Glutamatergic neuron (in vitro differentiated cells): ENCODE results near the gene RHBDF2. TPM values are rescaled to one million over a fixed set of nuclear protein-coding genes. Genes with fewer than 3 reads are reported as not detected.

ENCODE experiments used
- DNase-seq: peaks from one replicate; pipeline ENCODE4 v3.0.0; 2022
- H3K27ac Mint-ChIP-seq: one replicate; pipeline ENCODE4 v1.8.0; 2020; ENCODE audit warnings: mild to moderate bottlenecking, mixed read lengths, inconsistent platforms; ENCODE audit not compliant: unreplicated experiment
- H3K27me3 Mint-ChIP-seq: one replicate; pipeline ENCODE4 v1.8.0; 2020; ENCODE audit warnings: mild to moderate bottlenecking, moderate library complexity, mixed read lengths, inconsistent platforms; ENCODE audit not compliant: unreplicated experiment
- H3K36me3 Mint-ChIP-seq: one replicate; pipeline ENCODE4 v1.8.0; 2020; ENCODE audit warnings: mild to moderate bottlenecking, mixed read lengths, inconsistent platforms; ENCODE audit not compliant: unreplicated experiment
- H3K4me1 Mint-ChIP-seq: one replicate; pipeline ENCODE4 v1.8.0; 2020; ENCODE audit warnings: mild to moderate bottlenecking, low read depth, mixed read lengths, inconsistent platforms; ENCODE audit not compliant: unreplicated experiment
- H3K4me3 Mint-ChIP-seq: one replicate; pipeline ENCODE4 v1.8.0; 2020; ENCODE audit warnings: mild to moderate bottlenecking, mixed read lengths, inconsistent platforms; ENCODE audit not compliant: unreplicated experiment
- H3K9me3 Mint-ChIP-seq: one replicate; pipeline ENCODE4 v1.8.0; 2020; ENCODE audit warnings: mild to moderate bottlenecking, moderate library complexity, mixed read lengths, inconsistent platforms; ENCODE audit not compliant: unreplicated experiment
- total RNA-seq: library from RNA; stranded (reverse); fragmentation: NEBNext Ultra II Directional; extraction: Animal tissue kit (Norgen Biotek cat#: 25700); gene quantifications from one replicate; pipeline ENCODE4 v1.2.1, GENCODE V29; 2021; ENCODE audit not compliant: unreplicated experiment
- TF ChIP-seq, protein P1 (sequence below): fragments of 200-600 bp; sonication (generic); IDR thresholded peaks from one replicate; pipeline ENCODE4 v1.5.0; 2021; ENCODE audit not compliant: partially characterized antibody, unreplicated experiment

The RHBDF2 gene
- total RNA-seq, 1 donor from 2014 or later = 1.9 TPM

- Mint-ChIP-seq H3K27ac (no peak overlapping the region), H3K4me3 (no peak overlapping the region), H3K36me3 (no peaks in the 10 kb centered on the region), H3K9me3 (peaks cover 10% of the 10 kb centered on the region), H3K4me1 (peaks cover 21% of the 10 kb centered on the region), H3K27me3 (peaks cover 8% of the 10 kb centered on the region)
- TF ChIP-seq, protein P1, sequence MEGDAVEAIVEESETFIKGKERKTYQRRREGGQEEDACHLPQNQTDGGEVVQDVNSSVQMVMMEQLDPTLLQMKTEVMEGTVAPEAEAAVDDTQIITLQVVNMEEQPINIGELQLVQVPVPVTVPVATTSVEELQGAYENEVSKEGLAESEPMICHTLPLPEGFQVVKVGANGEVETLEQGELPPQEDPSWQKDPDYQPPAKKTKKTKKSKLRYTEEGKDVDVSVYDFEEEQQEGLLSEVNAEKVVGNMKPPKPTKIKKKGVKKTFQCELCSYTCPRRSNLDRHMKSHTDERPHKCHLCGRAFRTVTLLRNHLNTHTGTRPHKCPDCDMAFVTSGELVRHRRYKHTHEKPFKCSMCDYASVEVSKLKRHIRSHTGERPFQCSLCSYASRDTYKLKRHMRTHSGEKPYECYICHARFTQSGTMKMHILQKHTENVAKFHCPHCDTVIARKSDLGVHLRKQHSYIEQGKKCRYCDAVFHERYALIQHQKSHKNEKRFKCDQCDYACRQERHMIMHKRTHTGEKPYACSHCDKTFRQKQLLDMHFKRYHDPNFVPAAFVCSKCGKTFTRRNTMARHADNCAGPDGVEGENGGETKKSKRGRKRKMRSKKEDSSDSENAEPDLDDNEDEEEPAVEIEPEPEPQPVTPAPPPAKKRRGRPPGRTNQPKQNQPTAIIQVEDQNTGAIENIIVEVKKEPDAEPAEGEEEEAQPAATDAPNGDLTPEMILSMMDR = peak; percentile 24
- DNase-seq = no peak
These were observed 46.5 kb upstream of the RHBDF2 start for GRCh38 chr17:76547642-76548202.

GRCh38 chr17:76547183-76547641 lies 46.0 kb upstream of the RHBDF2 start:
- Mint-ChIP-seq H3K27me3 (peaks cover 11% of the 10 kb centered on the region), H3K9me3 (peaks cover 10% of the 10 kb centered on the region), H3K4me1 (peaks cover 26% of the 10 kb centered on the region), H3K36me3 (no peaks in the 10 kb centered on the region), H3K4me3 (no peak overlapping the region), H3K27ac (no peak overlapping the region)
- peak; percentile 77 for DNase-seq
- TF ChIP-seq, protein P1 = peak; percentile 72

GRCh38 chr17:76546556-76547182 lies 45.4 kb upstream of the RHBDF2 start:
- H3K36me3 Mint-ChIP-seq = no peaks in the 10 kb centered on the region
- peaks cover 16% of the 10 kb centered on the region for H3K9me3 Mint-ChIP-seq
- H3K4me3 Mint-ChIP-seq = no peak overlapping the region
- H3K4me1 Mint-ChIP-seq = peaks cover 31% of the 10 kb centered on the region
- TF ChIP-seq, protein P1 = no peak
- no peak for DNase-seq
- H3K27ac Mint-ChIP-seq = no peak overlapping the region
- H3K27me3 Mint-ChIP-seq = peaks cover 13% of the 10 kb centered on the region

GRCh38 chr17:76545918-76546555 lies 44.8 kb upstream of the RHBDF2 start:
- peaks cover 17% of the 10 kb centered on the region for H3K9me3 Mint-ChIP-seq
- H3K36me3 Mint-ChIP-seq = no peaks in the 10 kb centered on the region
- no peak for DNase-seq
- peaks cover 37% of the 10 kb centered on the region for H3K4me1 Mint-ChIP-seq
- no peak overlapping the region for H3K4me3 Mint-ChIP-seq
- TF ChIP-seq, protein P1 = no peak
- H3K27me3 Mint-ChIP-seq = peaks cover 15% of the 10 kb centered on the region
- H3K27ac Mint-ChIP-seq = no peak overlapping the region
